ENCODE results near the gene FOXI2. TPM values are rescaled to one million over a fixed set of nuclear protein-coding genes. Genes with fewer than 3 reads are reported as not detected.

FOXI2 gene
- polyA plus RNA-seq, 1 donor from 2014 or later = not detected

GRCh38 chr10:127744956-127745355 lies 8.0 kb downstream of the FOXI2 start:
- Histone ChIP-seq H3K27me3 (ENCODE audit: insufficient read depth, low read depth, low read length) (no peaks in the 10 kb centered on the region), H3K79me2 (replicated peaks; ENCODE audit: insufficient read depth, low read length) (no peaks in the 10 kb centered on the region), H3K4me2 (ENCODE audit: low read length) (no peak overlapping the region), H3K9ac (ENCODE audit: low read length) (no peak overlapping the region), H3K9me3 (ENCODE audit: low read length) (no peaks in the 10 kb centered on the region), H3K4me3 (ENCODE audit: low read length) (no peak overlapping the region), H3K9me2 (ENCODE audit: insufficient read depth, low read length) (no peaks in the 10 kb centered on the region), H3K36me3 (ENCODE audit: insufficient read depth, low read length) (no peaks in the 10 kb centered on the region), H3F3A (ENCODE audit: insufficient read depth, low read length, poor library complexity, severe bottlenecking) (no peaks in the 10 kb centered on the region), H2AFZ (ENCODE audit: low read depth, low read length) (no peak overlapping the region), H3K27ac (ENCODE audit: low read length) (no peak overlapping the region), H4K20me1 (ENCODE audit: insufficient read depth) (no peaks in the 10 kb centered on the region)
- TF ChIP-seq REST (IDR thresholded peaks at IDR 0.05; ENCODE audit: borderline replicate concordance) (no peak), TAF1 (IDR thresholded peaks at IDR 0.05; ENCODE audit: low read depth) (no peak), POLR2AphosphoS5 (IDR thresholded peaks at IDR 0.05) (no peak), MXI1 (conservative IDR thresholded peaks at IDR 0.05; ENCODE audit: poor library complexity, severe bottlenecking) (no peak), SMC3 (conservative IDR thresholded peaks at IDR 0.05; ENCODE audit: poor library complexity) (no peak), CTCF (IDR thresholded peaks at IDR 0.05; ENCODE audit: poor library complexity, severe bottlenecking) (no peak), RAD21 (conservative IDR thresholded peaks at IDR 0.05) (no peak), EP300 (conservative IDR thresholded peaks at IDR 0.05; ENCODE audit: poor library complexity, severe bottlenecking) (no peak)

DNA sequence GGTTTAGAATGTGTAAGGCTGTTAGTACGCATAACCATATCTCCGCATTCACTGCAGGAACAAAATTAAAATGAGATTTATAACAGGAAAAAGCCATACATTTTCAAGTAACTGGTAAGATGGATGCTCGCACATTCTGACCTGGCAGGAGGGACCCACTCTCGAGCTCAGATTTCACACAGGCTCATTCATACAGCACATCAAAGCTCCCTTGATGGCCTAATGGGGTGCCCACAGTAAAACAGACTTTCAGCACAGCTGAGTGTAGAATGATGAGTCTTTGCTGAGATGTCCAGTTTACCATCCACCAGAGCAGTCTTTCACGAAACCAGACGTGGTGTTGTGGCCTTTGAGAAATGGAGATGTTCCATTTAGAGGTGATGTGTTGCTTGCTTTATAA lies 8.9 kb downstream of the FOXI2 start:
- no peak overlapping the region for H3K27ac ChIP-seq (ENCODE audit: low read length)
- no peaks in the 10 kb centered on the region for H3K9me2 ChIP-seq (ENCODE audit: insufficient read depth, low read length)
- no peaks in the 10 kb centered on the region for H3K79me2 ChIP-seq (replicated peaks; ENCODE audit: insufficient read depth, low read length)
- no peak for TF ChIP-seq RAD21 (conservative IDR thresholded peaks at IDR 0.05)
- TF ChIP-seq MXI1 (conservative IDR thresholded peaks at IDR 0.05; ENCODE audit: poor library complexity, severe bottlenecking) = no peak
- no peak for TF ChIP-seq CTCF (IDR thresholded peaks at IDR 0.05; ENCODE audit: poor library complexity, severe bottlenecking)
- TF ChIP-seq EP300 (conservative IDR thresholded peaks at IDR 0.05; ENCODE audit: poor library complexity, severe bottlenecking) = no peak
- no peak for TF ChIP-seq SMC3 (conservative IDR thresholded peaks at IDR 0.05; ENCODE audit: poor library complexity)
- no peak overlapping the region for H3K4me2 ChIP-seq (ENCODE audit: low read length)
- no peaks in the 10 kb centered on the region for H3K36me3 ChIP-seq (ENCODE audit: insufficient read depth, low read length)
- no peak overlapping the region for H3K4me3 ChIP-seq (ENCODE audit: low read length)
- no peak overlapping the region for H3K9ac ChIP-seq (ENCODE audit: low read length)
- H3F3A ChIP-seq (ENCODE audit: insufficient read depth, low read length, poor library complexity, severe bottlenecking) = no peaks in the 10 kb centered on the region
- H2AFZ ChIP-seq (ENCODE audit: low read depth, low read length) = no peak overlapping the region
- no peaks in the 10 kb centered on the region for H4K20me1 ChIP-seq (ENCODE audit: insufficient read depth)
- no peaks in the 10 kb centered on the region for H3K9me3 ChIP-seq (ENCODE audit: low read length)
- no peaks in the 10 kb centered on the region for H3K27me3 ChIP-seq (ENCODE audit: insufficient read depth, low read depth, low read length)

All from neural cell (in vitro differentiated cells).